Measurements from ENCODE around the gene USP17L20.
"Not testable (repeated sequence)": the region's sequence is repeated elsewhere in the genome, so short reads cannot be mapped to it uniquely, and the experiment has no call there.

DNA sequence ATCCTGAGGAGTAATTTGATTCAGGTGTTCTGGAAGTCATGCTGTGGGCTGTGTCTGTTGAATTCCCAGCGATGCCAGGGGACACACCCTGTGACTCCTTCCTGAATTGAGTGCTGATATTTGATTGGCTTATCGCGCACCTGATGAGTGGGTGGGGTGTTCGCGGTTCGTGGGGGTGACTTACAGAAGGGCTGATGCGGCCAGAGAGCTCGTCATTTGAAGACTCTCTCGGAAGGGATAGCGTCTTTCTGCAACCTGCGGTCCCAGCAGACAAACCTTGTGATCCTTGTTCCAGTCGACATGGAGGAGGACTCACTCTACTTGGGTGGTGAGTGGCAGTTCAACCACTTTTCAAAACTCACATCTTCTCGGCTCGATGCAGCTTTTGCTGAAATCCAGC lies 33.3 kb upstream of the USP17L20 start, which contains the start of gene USP17L13:
- TF ChIP-seq, protein P1, sequence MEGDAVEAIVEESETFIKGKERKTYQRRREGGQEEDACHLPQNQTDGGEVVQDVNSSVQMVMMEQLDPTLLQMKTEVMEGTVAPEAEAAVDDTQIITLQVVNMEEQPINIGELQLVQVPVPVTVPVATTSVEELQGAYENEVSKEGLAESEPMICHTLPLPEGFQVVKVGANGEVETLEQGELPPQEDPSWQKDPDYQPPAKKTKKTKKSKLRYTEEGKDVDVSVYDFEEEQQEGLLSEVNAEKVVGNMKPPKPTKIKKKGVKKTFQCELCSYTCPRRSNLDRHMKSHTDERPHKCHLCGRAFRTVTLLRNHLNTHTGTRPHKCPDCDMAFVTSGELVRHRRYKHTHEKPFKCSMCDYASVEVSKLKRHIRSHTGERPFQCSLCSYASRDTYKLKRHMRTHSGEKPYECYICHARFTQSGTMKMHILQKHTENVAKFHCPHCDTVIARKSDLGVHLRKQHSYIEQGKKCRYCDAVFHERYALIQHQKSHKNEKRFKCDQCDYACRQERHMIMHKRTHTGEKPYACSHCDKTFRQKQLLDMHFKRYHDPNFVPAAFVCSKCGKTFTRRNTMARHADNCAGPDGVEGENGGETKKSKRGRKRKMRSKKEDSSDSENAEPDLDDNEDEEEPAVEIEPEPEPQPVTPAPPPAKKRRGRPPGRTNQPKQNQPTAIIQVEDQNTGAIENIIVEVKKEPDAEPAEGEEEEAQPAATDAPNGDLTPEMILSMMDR (IDR thresholded peaks at IDR 0.05), result not testable (repeated sequence)
- not testable (repeated sequence) for TF ChIP-seq POLR2AphosphoS5, EP300 (IDR thresholded peaks at IDR 0.05)

All from upper lobe of left lung (tissue), 4 donors.